HT-29 (cell line): ENCODE data around the gene SBF2. TPM values are rescaled to one million over a fixed set of nuclear protein-coding genes. Genes with fewer than 3 reads are reported as not detected.
A peak's percentile ranks its signal among the peaks of the same experiment; 100 is the strongest.

Experiments used
- DNase-seq: peaks from one replicate; pipeline ENCODE4 v3.0.0-alpha.2; 2015; ENCODE audit warnings: low spot score
- total RNA-seq: library from RNA; depleted of rRNA; stranded (reverse); fragments of >200 nt; shearing (Covaris generic); gene quantifications from 2 replicates; pipeline ENCODE4 v1.2.3, GENCODE V29; 2014

SBF2 gene
- total RNA-seq, 1 experiment from 2014 or later, result 24.4 TPM

GRCh38 chr11:9776203-9776602 lies 517.8 kb downstream of the SBF2 start:
- no peak for DNase-seq

DNA sequence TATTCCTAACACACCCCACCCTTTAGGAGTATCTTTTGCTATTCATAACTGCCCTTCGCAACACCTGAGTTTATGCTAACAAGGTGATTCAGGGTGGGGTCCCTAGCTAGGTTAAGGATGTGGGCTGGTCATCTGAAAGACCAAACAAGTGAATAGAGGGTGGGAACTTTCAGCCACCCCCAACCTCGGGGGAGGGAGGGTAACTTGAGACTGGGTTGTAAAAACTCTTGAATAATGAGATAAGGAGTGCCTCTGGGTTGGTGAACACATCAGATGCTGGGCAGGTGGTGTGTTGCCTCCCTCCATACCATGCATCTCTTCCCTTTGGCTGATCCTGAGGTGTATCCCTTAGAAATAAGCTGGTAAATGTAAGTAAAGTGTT lies 518.6 kb downstream of the SBF2 start:
- DNase-seq, result no peak

DNA sequence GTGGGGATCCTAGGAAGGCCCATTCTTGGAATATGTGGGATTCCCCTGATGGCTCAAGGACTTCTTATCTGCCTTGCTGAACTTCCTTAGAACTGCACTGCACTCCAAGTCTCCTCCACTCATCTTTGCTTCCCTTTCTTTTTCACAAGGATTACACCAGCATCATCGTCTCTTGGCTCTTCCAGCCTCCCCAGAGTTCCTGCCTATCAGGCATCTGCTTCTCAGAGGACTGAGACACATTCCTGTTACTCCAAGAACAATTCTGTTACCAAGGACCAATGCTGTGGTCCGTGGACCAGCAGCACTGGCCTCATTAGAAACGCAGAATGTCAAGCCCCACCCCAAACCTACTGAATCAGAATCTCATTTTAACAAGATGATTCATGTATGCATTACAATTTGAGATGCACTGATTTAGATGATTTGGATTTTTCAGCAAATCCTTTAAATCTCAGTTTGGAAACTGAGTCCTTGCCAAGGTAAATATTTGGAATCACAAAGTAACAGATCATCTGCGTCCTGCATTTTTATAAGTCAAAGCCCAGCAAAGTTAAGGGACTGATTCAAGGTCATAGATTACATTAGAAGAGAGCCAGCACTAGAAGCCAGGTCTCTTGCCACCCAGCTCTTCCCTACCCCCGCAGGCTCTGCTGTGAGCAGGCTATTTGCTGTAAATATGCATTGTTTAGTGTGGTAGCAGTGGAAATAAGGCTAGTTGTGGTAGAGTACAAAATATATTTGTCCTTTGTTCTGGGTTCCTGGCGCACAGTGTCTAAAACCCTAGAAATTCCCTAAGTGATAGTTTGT lies 519.2 kb downstream of the SBF2 start:
- DNase-seq, result no peak

DNA sequence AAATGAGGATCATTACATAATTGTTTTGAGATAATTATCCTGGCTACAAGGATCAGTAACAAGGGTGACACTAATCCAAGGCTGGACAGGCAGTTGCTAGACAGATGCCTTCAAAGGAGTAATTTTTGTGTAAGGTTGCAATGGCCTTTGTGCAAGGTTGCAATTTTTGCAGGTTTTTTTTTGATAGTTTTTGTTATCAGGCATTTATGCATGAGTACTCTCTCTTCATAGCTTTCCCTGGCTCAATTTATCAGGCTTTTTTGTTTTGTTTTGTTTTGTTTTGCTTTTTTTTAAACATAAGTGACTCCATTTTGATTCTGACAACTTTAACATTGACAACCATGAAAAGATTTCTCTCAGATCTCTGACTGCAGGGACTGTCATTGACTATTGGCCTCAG lies 519.9 kb downstream of the SBF2 start:
- DNase-seq, result no peak

GRCh38 chr11:9773524-9773923 lies 520.5 kb downstream of the SBF2 start:
- no peak for DNase-seq

DNA sequence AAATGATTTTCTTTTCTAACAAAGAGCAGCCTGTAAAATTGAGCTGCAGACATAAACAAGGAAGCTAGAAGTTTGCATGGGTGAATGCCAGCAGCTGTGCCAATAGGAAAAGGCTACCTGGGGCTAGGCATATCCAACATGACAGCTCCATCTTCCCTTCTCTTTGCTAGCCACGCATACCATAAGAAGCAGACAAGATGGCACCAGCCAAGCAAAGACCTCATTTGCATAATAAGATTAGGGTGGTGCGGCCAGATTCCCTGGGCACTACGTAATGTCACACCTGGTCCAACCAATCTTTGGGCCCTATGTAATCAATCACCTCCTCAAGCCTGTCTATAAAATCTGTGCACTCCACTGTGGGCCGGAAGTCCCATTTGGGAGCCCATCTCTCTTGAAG lies 521.8 kb downstream of the SBF2 start:
- no peak for DNase-seq

- DNase-seq, result no peak
Observed at GRCh38 chr11:9771071-9771511, 522.9 kb downstream of the SBF2 start.

- no peak for DNase-seq
Observed at GRCh38 chr11:9769621-9770020, 524.4 kb downstream of the SBF2 start.

DNA sequence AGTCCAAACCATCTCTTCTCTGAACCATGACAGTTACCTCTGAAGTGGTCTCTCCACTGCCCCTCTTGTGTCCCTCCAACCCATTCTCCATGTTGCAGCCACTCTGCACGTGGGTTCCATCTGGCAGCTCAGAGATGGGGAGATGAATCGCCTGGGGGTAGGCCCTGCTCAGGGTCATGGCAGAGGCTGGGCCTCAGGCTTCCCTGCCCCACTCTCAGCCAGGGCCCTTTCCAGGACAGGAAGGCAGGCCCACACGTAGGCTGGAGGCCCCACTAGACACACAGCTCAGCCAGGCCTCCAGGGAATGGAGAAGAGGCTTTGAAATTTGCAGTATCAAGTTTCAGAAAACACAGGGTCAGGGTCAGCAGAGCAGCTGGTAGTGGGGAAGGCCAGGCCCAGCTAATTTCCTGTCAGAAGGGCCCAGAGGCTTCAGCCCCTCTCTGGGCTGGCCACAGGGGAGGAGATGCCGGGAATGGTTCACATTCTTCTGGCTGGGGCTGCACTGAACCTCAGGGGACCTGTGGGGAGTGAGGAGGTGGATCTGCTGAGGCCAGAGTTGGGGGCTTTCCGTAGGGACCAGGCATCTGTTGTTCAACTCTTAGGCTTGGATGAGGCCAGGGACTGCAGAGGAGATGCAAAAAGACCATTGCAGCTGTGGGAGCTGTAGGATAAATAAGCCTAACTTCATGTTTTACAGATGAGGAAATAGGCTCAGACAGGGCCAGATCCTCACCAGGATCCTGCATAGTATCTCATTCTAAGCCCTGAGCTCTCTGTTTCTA lies 528.5 kb downstream of the SBF2 start:
- no peak for DNase-seq

GRCh38 chr11:9763301-9763700 lies 530.7 kb downstream of the SBF2 start:
- no peak for DNase-seq

GRCh38 chr11:9762531-9762930 lies 531.5 kb downstream of the SBF2 start:
- no peak for DNase-seq

DNA sequence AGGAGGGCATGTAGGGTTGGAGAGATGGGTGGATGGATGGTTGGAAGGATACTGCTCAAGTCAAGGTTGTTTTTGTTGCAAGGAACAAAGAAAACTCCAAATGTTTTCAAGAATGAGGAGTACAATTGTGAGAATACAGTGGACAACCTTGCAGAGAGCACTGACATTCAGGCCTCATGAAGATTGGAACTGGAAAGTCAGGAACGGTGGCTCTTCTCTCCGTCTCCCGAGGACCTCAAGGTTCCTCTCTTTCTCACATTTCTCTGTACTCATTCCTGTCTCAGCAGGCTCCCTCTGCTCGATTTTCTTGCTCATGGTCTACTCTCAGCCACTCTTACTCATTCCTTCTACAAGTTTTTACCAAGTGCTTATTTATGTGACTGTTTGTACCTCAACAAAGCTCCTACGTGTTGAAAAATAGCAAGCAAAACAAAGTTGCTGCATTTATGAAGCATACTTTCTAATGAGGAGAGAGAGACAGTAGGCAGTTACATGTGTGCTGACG lies 532.5 kb downstream of the SBF2 start:
- no peak for DNase-seq

- DNase-seq, result no peak
Observed at GRCh38 chr11:9760193-9760575, 533.8 kb downstream of the SBF2 start.

DNA sequence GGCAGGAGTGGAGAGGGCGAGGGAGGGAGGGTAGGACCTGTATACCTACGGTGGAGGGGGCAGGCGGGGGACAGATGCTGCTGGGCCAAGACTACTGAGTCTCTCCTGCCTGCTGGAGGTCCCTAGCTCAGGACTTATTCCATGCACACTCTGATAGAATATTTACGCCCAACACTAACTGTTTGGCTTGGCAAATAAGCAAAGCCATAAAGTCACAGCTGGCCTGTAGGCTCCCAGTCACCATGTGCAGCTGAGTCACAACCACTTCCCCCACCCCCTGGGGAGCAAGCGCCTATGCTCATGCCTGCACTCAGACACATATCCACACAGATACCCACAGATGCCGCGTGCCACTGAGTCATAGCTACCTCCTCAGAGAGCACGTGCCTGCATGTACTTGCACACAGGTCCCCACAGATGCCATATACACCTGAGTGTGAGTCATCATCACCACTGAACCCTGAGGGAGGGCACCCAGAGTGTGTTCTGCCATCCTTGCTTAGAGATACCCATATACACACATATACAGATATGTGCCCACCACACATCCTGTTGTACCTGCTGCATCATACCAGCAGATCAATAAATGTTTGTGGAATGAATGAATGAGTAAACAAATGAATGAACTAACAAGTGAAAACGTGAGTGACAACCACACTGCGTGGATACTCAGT lies 534.4 kb downstream of the SBF2 start:
- DNase-seq, result peak; percentile 73

DNA sequence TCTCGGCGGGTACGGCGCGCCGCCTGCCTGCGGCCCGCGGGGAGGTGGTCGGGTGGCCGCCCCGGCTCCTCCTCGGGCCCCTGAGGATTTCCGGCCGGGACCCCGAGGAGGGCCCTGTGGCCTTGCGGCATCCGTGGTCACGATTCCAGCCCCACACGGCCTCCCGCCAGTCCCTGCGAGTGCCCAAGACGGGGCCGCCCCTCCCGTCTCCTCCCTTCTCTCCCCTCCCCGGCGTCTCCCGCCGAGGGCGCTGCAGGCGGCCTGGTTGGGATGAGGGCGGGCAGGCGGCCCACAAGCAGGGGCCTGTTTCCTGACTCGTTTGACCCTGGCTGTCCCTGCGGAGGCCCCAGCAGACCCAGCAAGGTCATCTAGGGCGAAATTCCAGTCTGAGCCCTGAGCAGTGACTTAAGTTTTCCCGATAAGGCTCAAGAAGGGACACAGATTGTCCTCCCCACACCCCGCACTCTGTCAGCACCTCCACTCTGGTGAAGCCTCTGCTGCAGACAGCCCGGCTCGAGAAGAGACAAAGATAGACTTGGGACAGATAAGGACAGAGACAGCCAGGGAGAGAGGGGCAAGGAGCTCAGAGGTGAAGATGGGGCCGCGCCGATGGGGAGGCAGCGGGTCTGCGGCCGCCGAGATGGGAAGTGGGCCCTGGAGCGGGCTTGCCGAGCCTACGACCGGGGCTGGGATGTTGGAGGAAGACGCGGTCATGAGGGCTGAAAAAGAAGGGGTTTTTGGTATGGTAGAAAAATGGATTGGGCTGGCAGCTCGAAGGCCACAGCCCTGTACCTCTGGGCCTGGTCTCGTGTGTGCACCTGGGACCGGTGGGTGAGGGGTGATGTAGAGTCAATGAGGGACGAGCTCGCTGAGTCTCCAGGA lies 535.1 kb downstream of the SBF2 start:
- DNase-seq, result peak; percentile 68

GRCh38 chr11:9757809-9758636 lies 536.0 kb downstream of the SBF2 start:
- DNase-seq, result peak; percentile 86

DNA sequence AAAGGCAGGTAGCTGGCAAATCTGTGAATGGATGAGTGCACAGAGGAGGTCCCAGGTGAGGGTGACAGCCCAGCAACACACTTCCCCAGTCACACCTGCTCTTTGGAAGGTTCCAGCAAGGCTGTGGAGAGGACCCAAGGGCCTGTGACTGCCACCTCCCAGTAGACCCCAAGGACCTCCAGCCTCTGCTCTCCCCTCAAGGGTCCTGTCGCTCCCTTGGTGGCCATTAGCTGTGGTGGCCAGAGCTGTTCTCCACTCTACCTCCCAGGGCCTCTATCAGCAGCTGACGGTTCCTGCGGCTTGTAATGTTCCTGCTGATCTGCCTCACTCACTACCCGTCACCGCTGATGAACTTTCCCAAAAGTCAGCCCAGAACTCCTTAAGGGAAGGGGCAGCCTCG lies 537.1 kb downstream of the SBF2 start:
- DNase-seq, result no peak

DNA sequence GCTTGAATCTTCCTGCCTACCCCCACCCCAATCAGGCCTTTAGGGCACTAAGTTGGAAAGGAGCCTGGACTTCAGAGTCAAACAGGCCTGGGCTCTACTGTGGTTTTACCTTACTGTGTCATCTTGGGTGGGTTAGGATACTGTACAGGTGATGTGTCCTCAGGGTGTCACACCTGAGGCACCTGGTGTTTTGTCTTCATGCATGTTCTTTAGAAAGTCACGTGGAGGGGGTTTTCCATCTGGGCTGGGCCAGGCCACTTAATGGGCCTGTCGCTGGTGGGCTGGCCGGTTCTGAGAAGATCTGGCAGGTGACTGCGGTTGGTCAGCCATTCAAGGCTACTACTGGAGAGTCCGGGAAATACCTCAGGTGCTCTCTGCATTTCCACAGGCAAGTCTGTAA lies 537.6 kb downstream of the SBF2 start:
- no peak for DNase-seq

DNA sequence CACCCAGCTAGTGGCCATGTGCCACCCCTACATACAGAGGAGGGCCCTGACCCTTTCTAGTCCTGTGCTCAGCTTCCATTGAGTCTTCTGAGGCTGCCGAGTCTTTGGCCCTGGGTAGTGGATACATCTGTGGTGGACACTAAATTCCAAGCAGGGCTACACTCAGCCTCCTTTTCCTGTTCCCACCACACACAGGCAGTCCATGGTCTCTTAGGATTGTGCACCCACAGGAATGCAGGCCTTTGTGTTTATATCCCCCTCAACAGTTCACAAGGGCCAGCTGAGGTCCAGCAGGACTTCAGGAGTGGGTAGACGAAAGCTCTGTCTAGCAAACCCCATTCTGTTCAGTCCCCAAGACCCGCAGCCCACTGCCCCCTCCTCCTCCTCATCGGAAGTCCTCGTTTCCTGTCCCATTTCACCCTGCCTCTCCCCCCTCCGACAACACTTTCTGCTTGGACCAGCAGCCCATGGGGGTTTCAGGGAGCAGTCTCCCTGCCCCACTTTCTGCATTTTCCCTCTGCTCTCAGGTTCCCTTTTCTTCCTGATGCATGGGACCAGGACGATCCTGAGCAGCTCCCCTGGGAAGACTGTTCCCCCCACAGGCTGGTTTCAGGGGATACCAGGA lies 538.3 kb downstream of the SBF2 start:
- no peak for DNase-seq

GRCh38 chr11:9754010-9754471 lies 540.0 kb downstream of the SBF2 start:
- DNase-seq, result no peak
